Measurements from ENCODE around the gene CAMKV.

The CAMKV gene, protein sequence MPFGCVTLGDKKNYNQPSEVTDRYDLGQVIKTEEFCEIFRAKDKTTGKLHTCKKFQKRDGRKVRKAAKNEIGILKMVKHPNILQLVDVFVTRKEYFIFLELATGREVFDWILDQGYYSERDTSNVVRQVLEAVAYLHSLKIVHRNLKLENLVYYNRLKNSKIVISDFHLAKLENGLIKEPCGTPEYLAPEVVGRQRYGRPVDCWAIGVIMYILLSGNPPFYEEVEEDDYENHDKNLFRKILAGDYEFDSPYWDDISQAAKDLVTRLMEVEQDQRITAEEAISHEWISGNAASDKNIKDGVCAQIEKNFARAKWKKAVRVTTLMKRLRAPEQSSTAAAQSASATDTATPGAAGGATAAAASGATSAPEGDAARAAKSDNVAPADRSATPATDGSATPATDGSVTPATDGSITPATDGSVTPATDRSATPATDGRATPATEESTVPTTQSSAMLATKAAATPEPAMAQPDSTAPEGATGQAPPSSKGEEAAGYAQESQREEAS

DNA sequence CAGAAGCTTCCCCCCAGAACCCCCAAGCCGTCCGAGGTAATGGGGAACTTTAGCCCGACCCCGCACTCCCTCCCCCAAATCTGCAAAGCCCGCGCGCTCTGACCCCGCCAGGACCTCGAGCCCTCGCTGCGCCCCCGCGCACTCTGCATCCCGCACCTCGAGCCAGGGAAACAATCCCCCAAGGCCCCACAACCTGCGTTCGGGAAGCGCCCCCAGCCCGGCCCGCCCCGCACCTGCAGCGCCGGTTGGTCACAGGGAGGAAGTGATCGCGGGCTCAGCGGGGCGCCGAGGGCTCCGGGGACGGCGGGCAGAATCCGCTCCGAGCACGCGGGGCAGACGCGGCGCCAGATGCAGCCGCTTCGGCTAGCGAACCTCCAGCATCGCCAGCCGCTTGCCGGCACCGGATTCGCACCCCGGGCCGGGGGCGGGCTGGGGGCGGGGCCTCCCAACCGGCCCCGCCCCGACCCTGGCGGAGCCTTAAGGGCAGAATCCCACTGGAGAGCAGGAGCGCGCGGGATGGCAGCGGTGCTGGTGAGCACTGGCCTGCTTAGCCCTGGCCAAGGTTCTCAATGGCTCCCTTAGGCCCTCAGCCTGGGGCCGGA, at the start of gene CAMKV:
Gene CAMKV, minus strand, starts transcription at position 382 of the 602 bp plus-strand sequence. CDS start 7,518 bp downstream, outside the sequence.
- TF ChIP-seq, protein P1, sequence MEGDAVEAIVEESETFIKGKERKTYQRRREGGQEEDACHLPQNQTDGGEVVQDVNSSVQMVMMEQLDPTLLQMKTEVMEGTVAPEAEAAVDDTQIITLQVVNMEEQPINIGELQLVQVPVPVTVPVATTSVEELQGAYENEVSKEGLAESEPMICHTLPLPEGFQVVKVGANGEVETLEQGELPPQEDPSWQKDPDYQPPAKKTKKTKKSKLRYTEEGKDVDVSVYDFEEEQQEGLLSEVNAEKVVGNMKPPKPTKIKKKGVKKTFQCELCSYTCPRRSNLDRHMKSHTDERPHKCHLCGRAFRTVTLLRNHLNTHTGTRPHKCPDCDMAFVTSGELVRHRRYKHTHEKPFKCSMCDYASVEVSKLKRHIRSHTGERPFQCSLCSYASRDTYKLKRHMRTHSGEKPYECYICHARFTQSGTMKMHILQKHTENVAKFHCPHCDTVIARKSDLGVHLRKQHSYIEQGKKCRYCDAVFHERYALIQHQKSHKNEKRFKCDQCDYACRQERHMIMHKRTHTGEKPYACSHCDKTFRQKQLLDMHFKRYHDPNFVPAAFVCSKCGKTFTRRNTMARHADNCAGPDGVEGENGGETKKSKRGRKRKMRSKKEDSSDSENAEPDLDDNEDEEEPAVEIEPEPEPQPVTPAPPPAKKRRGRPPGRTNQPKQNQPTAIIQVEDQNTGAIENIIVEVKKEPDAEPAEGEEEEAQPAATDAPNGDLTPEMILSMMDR (IDR thresholded peaks at IDR 0.05): no peak

DNA sequence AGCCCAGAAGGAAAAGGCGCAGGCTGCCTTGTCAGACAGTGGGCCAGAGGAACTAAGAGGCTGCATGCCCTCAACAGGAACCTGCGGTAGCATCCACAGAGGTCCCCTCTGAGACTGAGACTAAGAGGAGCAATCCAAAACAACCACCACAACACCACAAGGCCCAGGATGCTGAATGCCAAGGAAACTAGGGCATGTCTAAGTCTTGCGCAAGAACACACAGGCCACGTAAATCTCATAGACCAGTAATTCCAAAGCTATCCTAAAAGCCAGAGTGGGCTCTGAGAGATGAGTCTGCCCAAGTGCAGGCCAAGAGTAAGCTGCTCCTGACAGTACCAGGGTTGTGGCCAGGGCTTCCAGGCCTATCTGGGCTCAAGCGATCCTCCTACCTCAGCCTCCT, 47.0 kb upstream of the CAMKV start:
- TF ChIP-seq, protein P1 (IDR thresholded peaks at IDR 0.05): no peak

DNA sequence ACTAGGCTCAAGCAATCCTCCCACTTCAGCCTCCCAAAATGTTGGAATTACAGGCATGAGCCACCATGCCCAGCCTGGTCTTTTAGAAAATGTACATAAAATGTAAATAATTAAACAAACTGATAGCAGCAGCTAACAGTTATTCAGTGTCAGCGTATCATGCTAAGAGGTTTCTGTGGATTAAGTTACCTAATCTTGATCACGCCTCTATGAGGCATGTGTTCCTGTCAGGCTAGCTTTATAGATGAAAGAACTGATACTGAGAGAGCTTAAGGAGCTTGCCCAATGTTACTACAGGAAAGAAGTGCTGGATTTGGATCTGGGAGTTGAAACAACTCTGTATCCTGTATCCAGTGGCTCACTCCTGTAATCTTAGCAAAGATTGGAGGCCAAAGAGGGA, 45.2 kb upstream of the CAMKV start:
- TF ChIP-seq, protein P1 (IDR thresholded peaks at IDR 0.05): no peak

DNA sequence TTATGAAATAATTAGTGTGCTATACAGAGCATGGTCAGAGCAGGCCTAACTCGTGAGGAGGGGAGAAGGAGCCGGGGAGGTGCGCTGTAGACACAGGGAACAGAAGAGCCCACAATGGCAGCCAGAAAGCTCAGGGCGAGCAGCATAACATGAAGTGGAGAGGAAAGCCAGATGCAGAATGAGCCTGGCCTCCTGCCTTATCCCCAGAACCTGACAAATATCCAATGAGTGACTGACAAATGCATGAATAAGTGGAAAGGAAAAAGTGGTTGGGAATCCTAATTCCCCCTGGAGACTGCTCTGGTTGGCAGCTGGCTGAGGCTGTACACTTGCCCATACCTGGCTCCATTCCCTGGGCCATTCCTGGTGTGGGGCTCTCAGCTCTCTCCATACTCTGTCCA, 43.2 kb upstream of the CAMKV start:
- TF ChIP-seq, protein P1 (IDR thresholded peaks at IDR 0.05): no peak

DNA sequence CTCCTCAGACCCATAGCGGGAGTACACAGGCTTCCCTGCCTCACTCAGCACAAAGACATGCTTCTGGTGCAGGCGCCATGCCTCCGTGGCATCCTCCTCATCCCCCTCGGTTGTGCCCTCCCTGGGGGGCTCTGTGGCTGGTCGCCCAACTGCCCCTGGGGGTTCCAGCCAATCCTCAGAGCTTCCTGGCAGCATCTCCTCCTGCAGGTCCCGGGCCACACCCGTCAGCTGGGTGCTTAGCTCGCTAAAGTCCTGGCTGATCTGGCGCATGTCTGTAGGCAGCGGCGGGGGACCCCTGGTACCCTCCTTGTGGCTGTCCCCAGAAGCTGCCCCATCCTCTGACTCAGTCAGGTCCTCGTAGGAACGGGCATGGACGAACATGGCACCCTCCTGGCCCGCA, 41.9 kb upstream of the CAMKV start:
- TF ChIP-seq, protein P1 (IDR thresholded peaks at IDR 0.05): no peak

DNA sequence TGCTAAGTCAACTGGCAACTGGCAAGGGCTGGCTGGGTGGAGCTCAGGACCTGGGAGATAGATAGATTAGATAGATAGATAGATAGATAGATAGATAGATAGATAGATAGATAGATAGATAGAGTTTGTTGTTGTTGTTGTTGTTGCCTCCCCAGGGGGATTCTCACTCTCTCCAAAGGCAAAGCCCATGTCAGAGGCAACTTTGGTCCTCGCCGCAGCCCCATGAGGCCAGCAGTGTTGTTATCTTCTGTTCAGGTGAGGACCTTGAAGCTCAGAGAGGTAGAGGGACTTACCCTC, 41.4 kb upstream of the CAMKV start:
- TF ChIP-seq, protein P1 (IDR thresholded peaks at IDR 0.05): no peak

DNA sequence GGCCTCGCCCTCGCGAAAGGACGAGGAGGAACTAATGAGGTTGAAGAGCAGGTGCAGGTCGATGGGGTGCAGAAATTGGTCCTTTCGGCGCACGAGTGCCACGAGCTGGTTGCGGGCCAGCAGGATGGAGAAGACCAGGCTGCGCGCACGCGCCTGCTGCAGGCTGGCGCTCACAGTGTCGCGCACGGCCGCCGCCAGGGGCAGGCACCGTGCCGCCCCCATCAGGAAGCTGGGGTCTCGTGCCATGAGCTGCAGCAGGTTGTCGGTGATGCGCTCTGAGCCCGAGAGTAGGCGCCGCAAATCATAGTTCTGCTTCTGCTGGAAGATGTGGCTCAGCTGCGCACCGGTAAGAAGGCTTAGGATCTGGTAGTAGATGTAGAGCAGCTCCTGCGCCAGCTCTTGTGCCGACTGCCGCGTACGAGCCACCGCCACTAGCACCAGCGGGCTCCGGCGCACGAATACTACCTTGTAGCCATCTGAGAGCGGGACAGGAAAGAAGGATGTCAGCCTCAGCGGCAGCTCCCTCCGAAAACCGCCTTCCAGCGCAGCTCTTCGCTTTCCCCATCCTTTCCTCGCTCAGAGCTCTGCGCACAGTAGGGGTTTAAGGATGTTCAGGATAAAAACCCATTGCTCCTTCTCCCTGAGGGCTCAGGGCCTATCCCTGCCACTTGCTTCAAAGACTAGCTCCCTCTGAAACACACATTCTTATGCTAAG, 40.9 kb upstream of the CAMKV start:
- TF ChIP-seq, protein P1 (IDR thresholded peaks at IDR 0.05): no peak
